Measurements from ENCODE around the gene VEGFB. TPM values are rescaled to one million over a fixed set of nuclear protein-coding genes. Genes with fewer than 3 reads are reported as not detected.

Gene VEGFB
- total RNA-seq, 2 donors from 2014 or later = 25.9 to 59.5 TPM

- no peak for DNase-seq
- no peaks in the 10 kb centered on the region for H3K9me3 ChIP-seq
- intact Hi-C loops (cut with DNase I) = no loop called here
- H3K27me3 ChIP-seq = no peaks in the 10 kb centered on the region
- no peaks in the 10 kb centered on the region for H3K36me3 ChIP-seq
- TF ChIP-seq CTCF (IDR thresholded peaks at IDR 0.05) = no peak
- no peak overlapping the region for H3K4me3 ChIP-seq
- H3K27ac ChIP-seq = no peak overlapping the region
- no peak overlapping the region for H3K9ac ChIP-seq (ENCODE audit: low read depth in 2 of 2, low read length in 2 of 2)
- H3K4me1 ChIP-seq = peaks cover 11% of the 10 kb centered on the region
Observed at GRCh38 chr11:64275031-64275800, 40.8 kb downstream of the VEGFB start.

- Histone ChIP-seq H3K9me3 (no peaks in the 10 kb centered on the region), H3K4me3 (no peak overlapping the region), H3K9ac (ENCODE audit: low read depth in 2 of 2, low read length in 2 of 2) (no peak overlapping the region), H3K4me1 (peaks cover 11% of the 10 kb centered on the region), H3K27me3 (no peaks in the 10 kb centered on the region), H3K27ac (no peak overlapping the region), H3K36me3 (no peaks in the 10 kb centered on the region)
- intact Hi-C loops (cut with DNase I) = no loop called here
- TF ChIP-seq CTCF (IDR thresholded peaks at IDR 0.05) = no peak
- no peak for DNase-seq
Observed at GRCh38 chr11:64275841-64276240, 41.5 kb downstream of the VEGFB start.

GRCh38 chr11:64276653-64277431 is 42.5 kb downstream of the VEGFB start:
- intact Hi-C loops (cut with DNase I) = no loop called here

GRCh38 chr11:64278576-64279190 is 44.3 kb downstream of the VEGFB start:
- H3K9me3 ChIP-seq = no peaks in the 10 kb centered on the region
- H3K9ac ChIP-seq (ENCODE audit: low read depth in 2 of 2, low read length in 2 of 2) = no peak overlapping the region
- peaks cover 10% of the 10 kb centered on the region for H3K4me1 ChIP-seq
- no peaks in the 10 kb centered on the region for H3K27me3 ChIP-seq
- H3K4me3 ChIP-seq = no peak overlapping the region
- intact Hi-C loops (cut with DNase I) = no loop called here
- no peak for DNase-seq
- no peak overlapping the region for H3K27ac ChIP-seq
- no peak for TF ChIP-seq CTCF (IDR thresholded peaks at IDR 0.05)
- H3K36me3 ChIP-seq = no peaks in the 10 kb centered on the region

More at GRCh38 chr11:64276653-64277431, 42.5 kb downstream of the VEGFB start:
- Histone ChIP-seq H3K4me1 (peaks cover 11% of the 10 kb centered on the region), H3K9me3 (no peaks in the 10 kb centered on the region), H3K9ac (ENCODE audit: low read depth in 2 of 2, low read length in 2 of 2) (peak overlapping the region; percentile 32 to 41), H3K36me3 (no peaks in the 10 kb centered on the region), H3K27me3 (no peaks in the 10 kb centered on the region), H3K4me3 (no peak overlapping the region), H3K27ac (peak overlapping the region; percentile 68)
- DNase-seq = peak; percentile 85
- no peak for TF ChIP-seq CTCF (IDR thresholded peaks at IDR 0.05)

- DNase-seq = no peak
- no peak overlapping the region for H3K4me3 ChIP-seq
- peak overlapping the region in 1 of 2 donors; percentile 26 for H3K9ac ChIP-seq (ENCODE audit: low read depth in 2 of 2, low read length in 2 of 2)
- H3K27ac ChIP-seq = no peak overlapping the region
- no peaks in the 10 kb centered on the region for H3K27me3 ChIP-seq
- intact Hi-C loops (cut with DNase I) = no loop called here
- H3K4me1 ChIP-seq = peaks cover 11% of the 10 kb centered on the region
- H3K36me3 ChIP-seq = no peaks in the 10 kb centered on the region
- no peaks in the 10 kb centered on the region for H3K9me3 ChIP-seq
- TF ChIP-seq CTCF (IDR thresholded peaks at IDR 0.05) = no peak
Observed at GRCh38 chr11:64281957-64282770, 47.8 kb downstream of the VEGFB start.
